ENCODE measurements around the gene GDI2. TPM values are rescaled to one million over a fixed set of nuclear protein-coding genes. Genes with fewer than 3 reads are reported as not detected.
A peak's percentile ranks its signal among the peaks of the same experiment; 100 is the strongest.

The GDI2 gene
- total RNA-seq, 1 donor from 2014 or later, result 229 TPM

DNA sequence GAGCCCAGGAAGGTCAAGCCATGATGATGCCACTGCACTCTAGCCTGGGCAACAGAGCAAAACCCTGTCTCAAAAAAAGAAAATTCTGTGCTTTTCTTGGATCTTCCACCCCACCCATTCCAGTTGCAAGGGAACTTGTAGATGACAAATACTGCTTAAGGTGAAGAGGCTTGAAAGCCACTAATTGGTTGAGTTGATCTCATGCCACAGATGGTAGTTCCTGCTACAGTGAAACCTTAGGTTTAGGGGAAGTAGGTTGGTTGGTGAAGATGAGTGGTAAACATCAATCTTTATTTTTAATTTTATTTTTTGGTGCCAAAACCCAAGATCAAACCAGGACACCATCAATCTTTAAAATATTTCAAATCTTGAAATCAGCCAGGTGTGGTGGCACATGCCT lies 2.9 kb upstream of the GDI2 start:
- no peak overlapping the region for H3K27ac Mint-ChIP-seq (ENCODE audit: unreplicated experiment)
- no peak overlapping the region for H3K4me3 Mint-ChIP-seq (ENCODE audit: unreplicated experiment)
- H3K36me3 Mint-ChIP-seq (ENCODE audit: unreplicated experiment), result no peaks in the 10 kb centered on the region
- H3K4me1 Mint-ChIP-seq (ENCODE audit: unreplicated experiment), result peaks cover 21% of the 10 kb centered on the region
- no peak for DNase-seq (ENCODE audit: extremely low spot score, unreplicated experiment)
- TF ChIP-seq, protein P1, sequence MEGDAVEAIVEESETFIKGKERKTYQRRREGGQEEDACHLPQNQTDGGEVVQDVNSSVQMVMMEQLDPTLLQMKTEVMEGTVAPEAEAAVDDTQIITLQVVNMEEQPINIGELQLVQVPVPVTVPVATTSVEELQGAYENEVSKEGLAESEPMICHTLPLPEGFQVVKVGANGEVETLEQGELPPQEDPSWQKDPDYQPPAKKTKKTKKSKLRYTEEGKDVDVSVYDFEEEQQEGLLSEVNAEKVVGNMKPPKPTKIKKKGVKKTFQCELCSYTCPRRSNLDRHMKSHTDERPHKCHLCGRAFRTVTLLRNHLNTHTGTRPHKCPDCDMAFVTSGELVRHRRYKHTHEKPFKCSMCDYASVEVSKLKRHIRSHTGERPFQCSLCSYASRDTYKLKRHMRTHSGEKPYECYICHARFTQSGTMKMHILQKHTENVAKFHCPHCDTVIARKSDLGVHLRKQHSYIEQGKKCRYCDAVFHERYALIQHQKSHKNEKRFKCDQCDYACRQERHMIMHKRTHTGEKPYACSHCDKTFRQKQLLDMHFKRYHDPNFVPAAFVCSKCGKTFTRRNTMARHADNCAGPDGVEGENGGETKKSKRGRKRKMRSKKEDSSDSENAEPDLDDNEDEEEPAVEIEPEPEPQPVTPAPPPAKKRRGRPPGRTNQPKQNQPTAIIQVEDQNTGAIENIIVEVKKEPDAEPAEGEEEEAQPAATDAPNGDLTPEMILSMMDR (IDR thresholded peaks at IDR 0.05), result no peak
- no peaks in the 10 kb centered on the region for H3K27me3 Mint-ChIP-seq (ENCODE audit: unreplicated experiment)
- no peaks in the 10 kb centered on the region for H3K9me3 Mint-ChIP-seq (ENCODE audit: unreplicated experiment)

DNA sequence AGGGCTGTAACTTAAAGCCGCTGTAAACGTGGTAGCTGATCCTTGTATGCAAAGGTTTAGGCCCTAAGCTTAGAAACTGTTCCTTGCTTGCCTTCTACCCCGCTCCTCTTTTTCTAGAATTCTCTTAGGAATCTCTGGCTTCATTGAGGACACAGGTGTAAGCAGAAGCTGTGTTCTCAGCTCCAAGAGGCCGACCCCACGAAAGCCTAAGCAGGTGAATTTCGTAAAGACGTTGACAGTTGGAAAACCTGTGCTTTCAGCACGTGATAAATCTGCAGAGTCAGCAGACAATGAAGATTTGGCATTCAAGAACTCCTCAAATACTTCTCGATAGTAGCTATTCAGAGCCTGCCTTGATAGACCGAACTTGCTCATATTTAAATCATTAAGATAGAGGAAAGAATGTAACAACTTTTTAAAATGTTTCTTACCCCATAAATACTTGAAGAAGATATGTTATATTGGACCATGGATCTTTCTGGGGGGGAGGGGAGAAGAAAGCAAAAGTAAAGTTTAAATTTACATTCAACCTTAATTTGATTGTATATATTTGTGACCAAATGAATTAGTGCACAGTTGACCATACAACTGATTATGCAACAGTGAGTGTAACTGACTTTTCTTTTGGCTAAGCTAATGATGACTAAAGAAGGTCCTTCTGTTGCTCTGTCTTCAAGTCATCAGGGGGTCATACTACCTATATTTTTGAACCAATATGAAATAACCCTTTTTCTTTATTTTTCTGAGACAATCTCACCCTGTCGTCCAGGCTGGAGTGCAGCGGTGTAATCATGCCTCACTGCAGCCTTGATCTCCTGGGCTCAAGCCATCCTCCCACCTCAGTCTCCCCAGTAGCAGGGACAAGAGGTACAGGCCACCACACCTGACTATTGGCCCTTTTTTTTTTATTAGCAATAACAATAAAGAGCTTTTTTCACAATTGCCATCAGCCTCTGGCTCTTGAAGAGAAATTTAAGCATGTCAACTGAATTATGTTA lies 1.2 kb upstream of the GDI2 start:
- H3K36me3 Mint-ChIP-seq (ENCODE audit: unreplicated experiment), result no peaks in the 10 kb centered on the region
- peak overlapping the region; percentile 83 for H3K4me3 Mint-ChIP-seq (ENCODE audit: unreplicated experiment)
- TF ChIP-seq, protein P1 (IDR thresholded peaks at IDR 0.05), result no peak
- H3K27me3 Mint-ChIP-seq (ENCODE audit: unreplicated experiment), result no peaks in the 10 kb centered on the region
- H3K27ac Mint-ChIP-seq (ENCODE audit: unreplicated experiment), result peak overlapping the region; percentile 88
- H3K9me3 Mint-ChIP-seq (ENCODE audit: unreplicated experiment), result no peaks in the 10 kb centered on the region
- H3K4me1 Mint-ChIP-seq (ENCODE audit: unreplicated experiment), result peaks cover 38% of the 10 kb centered on the region
- DNase-seq (ENCODE audit: extremely low spot score, unreplicated experiment), result peak; percentile 25

DNA sequence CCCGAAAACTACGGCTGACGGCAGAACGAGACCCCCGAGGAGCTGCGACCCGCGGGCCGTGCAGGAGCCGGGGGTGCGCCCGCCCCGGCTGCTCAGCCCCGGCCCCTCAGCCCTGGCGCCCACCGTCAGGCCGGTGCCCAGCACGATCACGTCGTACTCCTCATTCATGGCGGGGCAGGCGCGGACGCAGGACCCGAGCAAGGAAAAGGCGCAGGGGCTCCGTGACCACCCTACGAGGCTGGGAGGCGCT lies 218 bp downstream of the GDI2 start:
- no peaks in the 10 kb centered on the region for H3K36me3 Mint-ChIP-seq (ENCODE audit: unreplicated experiment)
- TF ChIP-seq, protein P1 (IDR thresholded peaks at IDR 0.05), result no peak
- DNase-seq (ENCODE audit: extremely low spot score, unreplicated experiment), result no peak
- H3K27me3 Mint-ChIP-seq (ENCODE audit: unreplicated experiment), result no peaks in the 10 kb centered on the region
- peak overlapping the region; percentile 83 for H3K4me3 Mint-ChIP-seq (ENCODE audit: unreplicated experiment)
- H3K9me3 Mint-ChIP-seq (ENCODE audit: unreplicated experiment), result no peaks in the 10 kb centered on the region
- H3K4me1 Mint-ChIP-seq (ENCODE audit: unreplicated experiment), result peaks cover 50% of the 10 kb centered on the region
- peak overlapping the region; percentile 94 for H3K27ac Mint-ChIP-seq (ENCODE audit: unreplicated experiment)

DNA sequence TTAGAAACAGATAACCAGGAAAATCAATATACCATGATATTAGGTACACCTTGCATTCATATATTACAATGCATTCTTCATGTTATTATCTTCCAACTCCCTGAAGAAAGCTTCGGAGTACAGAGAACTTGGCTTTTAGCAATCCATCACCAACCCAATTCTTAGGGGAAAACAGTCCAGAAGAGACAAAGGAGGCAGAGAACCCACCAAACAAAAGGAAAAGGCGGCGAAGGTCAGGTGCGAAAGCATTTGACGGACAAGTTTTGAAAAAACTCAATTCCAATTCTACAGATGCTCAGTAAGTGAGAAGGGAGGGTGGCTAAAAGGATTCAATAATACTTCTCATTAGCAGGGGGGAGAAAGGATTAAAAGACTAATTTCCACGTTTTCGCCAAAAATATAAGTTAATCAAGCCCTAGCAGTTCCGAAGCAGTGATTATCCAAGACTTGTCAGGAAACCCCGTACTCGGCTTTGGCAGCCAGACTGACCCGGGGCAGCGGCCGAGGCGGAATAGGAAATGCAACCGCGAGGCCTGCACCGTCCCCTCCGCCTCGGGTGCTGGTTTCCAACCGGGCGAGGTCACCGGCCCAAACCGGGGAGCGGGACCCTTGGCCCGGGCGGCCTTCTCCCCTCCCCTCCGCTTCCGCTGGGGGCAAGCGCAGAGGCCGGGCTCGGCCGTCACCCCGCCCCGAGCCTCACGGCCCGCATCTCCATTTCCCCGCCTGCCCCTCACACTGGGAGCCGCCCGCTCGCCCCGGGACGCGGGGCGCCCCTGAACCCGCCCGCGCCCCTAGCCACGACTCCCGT lies 747 bp downstream of the GDI2 start:
- TF ChIP-seq, protein P1 (IDR thresholded peaks at IDR 0.05), result no peak
- DNase-seq (ENCODE audit: extremely low spot score, unreplicated experiment), result peak; percentile 86
- Mint-ChIP-seq H3K9me3 (ENCODE audit: unreplicated experiment) (no peaks in the 10 kb centered on the region), H3K36me3 (ENCODE audit: unreplicated experiment) (no peaks in the 10 kb centered on the region), H3K4me3 (ENCODE audit: unreplicated experiment) (peak overlapping the region; percentile 83), H3K27me3 (ENCODE audit: unreplicated experiment) (no peaks in the 10 kb centered on the region), H3K4me1 (ENCODE audit: unreplicated experiment) (peaks cover 53% of the 10 kb centered on the region), H3K27ac (ENCODE audit: unreplicated experiment) (peak overlapping the region; percentile 75)

DNA sequence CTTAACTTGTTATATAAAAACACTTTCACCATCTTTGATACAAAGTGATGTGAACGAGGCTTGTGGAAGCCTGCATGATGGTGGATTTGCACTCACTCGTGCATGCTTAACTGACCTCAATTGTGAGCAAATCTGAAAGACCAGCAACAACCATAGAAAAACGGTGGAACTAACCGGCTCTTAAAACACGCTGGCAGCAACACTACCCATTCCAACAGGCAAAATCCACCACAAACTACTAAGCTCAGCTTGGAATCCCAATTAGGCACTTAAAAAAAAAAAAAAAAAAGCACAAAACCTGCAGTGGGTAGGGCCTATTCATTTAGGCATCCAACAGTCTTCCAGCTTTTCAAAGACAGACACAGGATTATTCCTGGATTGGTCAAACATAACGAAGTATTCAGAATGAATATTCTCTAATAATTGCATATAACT lies 1.8 kb downstream of the GDI2 start:
- Mint-ChIP-seq H3K27ac (ENCODE audit: unreplicated experiment) (peak overlapping the region; percentile 75), H3K4me3 (ENCODE audit: unreplicated experiment) (peak overlapping the region; percentile 83), H3K27me3 (ENCODE audit: unreplicated experiment) (no peaks in the 10 kb centered on the region), H3K9me3 (ENCODE audit: unreplicated experiment) (no peaks in the 10 kb centered on the region), H3K4me1 (ENCODE audit: unreplicated experiment) (peaks cover 61% of the 10 kb centered on the region), H3K36me3 (ENCODE audit: unreplicated experiment) (no peaks in the 10 kb centered on the region)
- TF ChIP-seq, protein P1 (IDR thresholded peaks at IDR 0.05), result no peak
- DNase-seq (ENCODE audit: extremely low spot score, unreplicated experiment), result no peak
